ENCODE results near the gene MSN.
"Not testable (repeated sequence)": the region's sequence is repeated elsewhere in the genome, so short reads cannot be mapped to it uniquely, and the experiment has no call there.

MSN gene

DNA sequence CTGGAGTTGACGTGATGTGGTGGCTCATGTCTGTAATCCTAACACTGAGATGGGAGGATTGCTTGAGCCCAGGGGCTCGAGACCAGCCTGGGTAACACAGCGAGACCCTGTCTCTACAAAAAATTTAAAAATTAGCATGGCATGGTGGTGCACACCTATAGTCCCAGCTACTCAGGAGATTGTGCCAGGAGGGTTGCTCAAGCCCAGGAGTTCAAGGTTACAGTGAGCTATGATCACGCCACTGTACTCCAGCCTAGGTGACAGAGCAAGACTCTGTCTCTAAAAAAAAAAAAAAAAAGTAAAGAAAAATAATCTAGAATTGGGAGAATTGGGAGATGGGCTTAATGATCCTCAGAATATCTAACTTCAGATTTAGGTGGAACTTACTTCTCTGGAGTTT is 51.1 kb downstream of the MSN start:
- DNase-seq (ENCODE audit: low read depth in 2 of 2) = no peak

DNA sequence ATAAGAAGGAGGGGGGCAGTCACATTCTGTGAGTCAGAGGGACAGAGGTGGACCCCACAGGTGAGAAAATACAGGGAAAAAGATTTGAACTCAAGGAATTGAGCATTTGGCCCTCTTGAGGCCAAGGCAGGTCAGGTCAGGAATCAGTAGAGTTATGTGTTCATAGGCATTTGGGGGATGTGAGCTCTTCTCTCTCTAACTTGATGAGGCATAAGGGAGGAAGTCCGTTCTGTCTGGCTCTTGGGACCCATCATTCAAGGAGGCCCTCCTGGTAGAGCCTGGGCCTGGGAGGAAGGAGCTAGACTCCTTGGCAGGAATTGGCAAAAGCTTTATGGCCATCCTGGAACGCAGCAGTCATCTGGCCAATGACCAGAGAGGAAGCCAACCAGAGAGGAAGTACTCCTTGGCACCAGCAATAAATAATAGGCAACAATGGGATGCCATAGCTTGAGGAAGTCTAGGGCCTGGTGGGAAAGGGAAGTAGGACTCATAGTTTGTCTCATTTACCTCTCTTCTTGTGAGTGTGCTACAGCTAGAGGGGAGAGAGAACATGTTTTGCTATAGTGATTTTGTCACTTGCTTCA is 53.0 kb downstream of the MSN start:
- DNase-seq (ENCODE audit: low read depth in 2 of 2) = no peak

DNA sequence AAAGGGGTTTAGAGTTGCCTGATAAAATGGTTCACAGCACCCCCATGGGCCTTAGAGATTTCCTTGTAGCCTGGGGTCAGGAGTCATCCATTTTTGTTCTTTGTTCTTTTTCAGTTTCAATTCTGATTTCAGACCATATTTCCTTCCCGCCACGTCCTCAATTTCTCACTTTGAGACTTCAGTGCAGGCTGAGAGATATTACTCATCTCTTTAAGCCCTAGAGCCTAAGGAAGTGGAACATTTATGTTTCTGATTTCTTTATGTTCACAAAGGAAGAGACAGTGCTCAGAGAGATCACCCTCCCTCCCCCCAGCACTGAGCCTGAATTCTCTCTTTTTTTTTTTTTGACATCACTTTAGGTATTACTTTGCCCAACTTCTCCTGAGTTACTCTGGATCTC is 56.3 kb downstream of the MSN start:
- peak; percentile 7 to 19 for DNase-seq (ENCODE audit: low read depth in 2 of 2)

DNA sequence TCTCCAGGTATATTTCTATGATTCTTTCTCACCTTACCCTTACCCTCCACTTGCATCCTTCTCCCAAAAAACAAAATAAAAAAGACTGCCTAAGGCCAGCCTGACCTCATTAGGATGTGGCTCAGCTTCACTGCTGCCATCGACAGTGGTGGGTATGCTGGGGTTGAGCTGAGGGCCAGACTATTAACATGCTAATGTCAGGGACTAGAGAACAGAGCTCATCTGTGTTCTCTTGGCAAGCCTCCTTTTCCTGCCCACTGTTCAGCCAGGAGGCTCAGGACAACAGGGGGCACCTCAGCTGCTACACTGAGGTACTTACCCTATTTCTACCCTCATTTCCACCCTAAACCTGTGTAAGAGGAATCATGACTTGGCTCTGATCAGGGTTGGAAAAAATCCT is 59.3 kb downstream of the MSN start:
- DNase-seq (ENCODE audit: low read depth in 2 of 2) = no peak

DNA sequence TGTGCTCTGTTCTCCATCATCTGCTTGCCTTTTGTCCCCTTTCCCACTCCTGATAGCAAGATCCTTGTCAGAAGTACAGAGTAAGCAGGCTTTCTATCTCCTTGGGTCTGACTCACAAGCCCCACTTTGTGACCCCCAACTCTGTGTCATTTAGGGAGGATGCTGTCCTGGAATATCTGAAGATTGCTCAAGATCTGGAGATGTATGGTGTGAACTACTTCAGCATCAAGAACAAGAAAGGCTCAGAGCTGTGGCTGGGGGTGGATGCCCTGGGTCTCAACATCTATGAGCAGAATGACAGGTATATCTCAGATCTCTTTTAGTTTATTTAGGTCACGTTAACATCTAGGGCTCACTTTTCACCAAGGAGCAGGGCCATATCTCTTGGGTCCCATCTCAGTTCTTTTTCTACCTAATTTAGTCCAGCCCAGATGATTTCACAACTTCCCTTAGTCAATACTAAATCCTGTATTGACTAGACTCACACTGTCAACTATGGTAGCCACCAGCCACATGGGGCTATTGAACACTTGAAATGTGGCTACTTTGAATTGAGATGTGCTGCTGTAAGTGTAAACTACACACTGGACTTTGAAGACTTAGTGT is 64.3 kb downstream of the MSN start:
- no peak for DNase-seq (ENCODE audit: low read depth in 2 of 2)

DNA sequence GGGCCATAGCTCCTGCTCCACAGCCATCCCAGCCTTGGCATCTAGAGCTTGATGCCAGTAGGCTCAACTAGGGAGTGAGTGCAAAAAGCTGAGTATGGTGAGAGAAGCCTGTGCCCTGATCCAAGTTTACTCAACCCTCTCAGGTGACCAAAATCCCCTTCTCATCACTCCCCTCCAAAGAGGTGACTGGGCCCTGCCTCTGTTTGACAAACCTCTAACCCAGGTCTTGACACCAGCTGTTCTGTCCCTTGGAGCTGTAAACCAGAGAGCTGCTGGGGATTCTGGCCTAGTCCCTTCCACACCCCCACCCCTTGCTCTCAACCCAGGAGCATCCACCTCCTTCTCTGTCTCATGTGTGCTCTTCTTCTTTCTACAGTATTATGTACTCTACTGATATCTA is 73.5 kb downstream of the MSN start:
- no peak for DNase-seq (ENCODE audit: low read depth in 2 of 2)

DNA sequence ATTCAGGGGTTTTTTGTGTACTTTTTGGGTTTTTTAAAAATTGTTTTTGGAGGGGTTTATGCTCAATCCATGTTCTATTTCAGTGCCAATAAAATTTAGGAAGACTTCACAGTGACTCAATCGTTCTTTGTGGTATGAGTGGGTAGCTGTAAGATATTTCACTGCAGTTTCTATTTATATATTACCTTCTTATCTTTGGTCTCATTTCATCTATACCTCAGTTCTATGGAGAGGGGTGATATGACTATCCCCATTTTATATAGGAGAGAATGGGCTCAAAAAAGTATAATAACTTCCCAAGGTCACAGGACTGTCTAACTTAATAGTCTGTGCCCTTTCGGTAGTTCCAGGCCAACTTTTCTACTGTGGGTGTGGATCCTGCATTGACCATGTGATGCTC is 74.4 kb downstream of the MSN start:
- no peak for DNase-seq (ENCODE audit: low read depth in 2 of 2)

DNA sequence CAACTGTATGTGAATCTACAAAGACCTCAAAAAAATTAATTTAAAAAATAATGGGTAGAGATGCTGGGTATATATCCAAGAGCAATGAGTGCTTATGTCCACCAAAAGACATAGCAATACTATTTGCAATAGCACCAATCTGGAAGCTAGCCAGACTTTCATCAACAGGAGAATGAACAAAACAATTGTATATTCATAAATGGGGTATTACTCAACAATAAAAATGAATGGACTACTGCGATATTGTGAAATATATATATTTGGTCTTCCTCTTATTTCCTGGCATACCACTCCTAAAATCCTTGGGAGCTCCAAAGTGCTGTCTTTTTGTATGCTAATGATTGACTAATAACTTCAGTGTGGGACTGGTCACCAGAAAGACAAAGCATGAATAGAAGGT is 77.5 kb downstream of the MSN start:
- DNase-seq (ENCODE audit: low read depth in 2 of 2) = no peak

DNA sequence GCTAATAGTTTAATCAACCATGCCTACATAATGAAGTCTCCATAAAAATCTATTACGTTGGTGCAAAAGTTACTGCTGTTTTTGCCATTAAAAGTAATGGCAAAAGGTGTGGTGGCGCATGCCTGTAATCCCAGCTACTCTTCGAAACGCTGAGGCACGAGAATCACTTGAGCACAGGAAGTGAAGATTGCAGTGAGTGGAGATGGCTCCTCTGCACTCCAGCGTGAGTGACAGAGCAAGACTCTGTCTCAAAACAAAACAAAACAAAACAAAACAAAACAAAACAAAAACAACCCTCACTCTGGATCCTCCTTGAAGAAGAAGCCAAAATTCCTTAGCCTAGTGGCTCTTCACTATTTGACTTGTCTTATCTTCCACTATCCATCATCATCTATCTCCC is 78.0 kb downstream of the MSN start:
- no peak for DNase-seq (ENCODE audit: low read depth in 2 of 2)

DNA sequence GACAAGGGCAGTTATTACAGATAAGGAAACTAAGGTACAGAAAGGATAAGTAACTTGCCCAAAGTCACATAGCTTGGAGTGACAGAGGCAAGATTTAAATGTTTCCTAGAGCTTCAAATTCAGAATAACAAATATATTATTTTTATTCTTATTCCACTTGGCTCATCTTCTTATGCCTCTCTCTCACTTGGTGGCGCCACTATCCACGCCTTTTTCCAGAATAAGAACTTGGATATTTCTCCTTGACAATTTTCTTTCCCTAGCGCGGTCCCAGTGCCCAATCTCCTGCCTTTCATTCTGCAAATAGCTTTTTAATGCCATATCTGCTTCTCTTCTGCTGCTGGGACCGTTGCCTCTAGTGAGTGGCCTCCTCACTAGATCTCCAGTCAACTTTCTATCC is 78.5 kb downstream of the MSN start:
- no peak for DNase-seq (ENCODE audit: low read depth in 2 of 2)

DNA sequence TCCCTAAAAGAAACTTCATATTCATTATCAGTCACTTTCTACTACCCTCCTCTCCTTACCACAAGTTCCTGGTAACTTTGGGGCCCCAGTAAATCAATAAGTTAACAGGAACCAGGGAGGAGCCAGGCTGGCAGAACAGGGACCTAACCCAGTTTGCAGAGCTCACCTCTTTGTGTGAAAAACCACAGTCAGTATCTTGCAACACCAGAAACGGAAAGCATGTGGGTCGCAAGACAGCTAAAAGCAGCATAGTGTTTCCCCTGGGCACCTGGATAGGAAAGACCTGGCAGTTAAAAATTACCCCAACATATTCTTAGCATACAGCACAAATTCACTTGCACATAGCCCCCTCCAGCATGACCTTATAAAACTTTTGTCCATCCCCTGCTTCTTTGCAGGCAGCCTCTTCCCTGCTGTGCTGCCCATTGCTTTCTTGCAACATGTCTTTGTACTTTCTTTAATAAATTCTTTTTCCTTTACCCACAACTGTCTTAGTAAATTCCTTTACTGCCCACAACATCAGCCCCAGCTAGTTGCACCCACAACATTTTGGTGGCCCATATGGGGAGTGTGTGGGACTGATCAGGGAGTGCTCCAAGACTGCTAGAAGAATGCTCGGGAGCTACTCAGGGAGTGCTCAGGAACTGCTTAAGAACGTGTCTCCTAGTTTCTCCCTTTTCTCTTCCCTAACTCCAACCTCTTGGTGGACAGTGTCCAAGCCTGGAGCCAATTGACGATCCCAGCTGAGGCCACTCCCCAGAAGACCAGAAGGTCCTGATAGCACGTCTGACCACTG is 83.4 kb downstream of the MSN start:
- DNase-seq (ENCODE audit: low read depth in 2 of 2) = peak; percentile 3 to 21

DNA sequence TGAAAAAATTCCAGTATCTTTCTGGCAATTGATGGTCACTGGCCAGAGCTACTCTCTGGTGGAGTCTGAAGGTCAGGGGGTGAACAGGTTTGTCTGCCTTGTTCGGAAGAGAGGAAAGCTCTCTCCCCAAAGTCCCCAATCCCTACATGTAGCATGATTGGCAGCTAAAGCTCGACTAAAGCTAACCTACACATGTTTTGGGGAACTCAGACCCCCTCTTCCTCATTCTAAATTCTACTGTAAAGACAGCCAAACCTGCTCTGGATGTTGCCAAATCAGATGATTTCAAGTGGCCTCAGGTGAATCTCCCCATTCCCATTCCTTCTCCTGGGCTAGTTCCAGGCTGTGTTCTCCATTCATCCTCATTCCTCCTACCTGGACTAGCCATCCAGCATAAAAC is 84.1 kb downstream of the MSN start:
- no peak for DNase-seq (ENCODE audit: low read depth in 2 of 2)

DNA sequence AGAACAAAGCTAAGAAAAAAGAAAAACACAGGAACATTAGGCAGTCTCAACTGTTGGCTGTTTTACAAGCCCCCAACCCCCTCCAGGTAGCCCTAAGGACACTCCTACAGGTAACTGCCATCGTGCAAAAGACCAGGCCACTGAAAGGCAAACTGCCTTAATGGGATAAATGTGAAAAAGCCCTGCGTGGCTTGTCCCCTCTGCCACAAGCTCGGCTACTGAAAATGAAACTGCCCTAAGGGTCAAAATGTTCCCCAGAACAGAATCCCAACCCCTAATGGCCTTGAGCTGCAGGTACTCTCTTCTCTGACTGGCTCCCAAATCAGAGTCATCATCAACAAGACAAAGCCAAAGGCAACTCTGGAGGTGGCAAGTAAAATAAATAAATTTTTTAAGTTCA is 84.8 kb downstream of the MSN start:
- DNase-seq (ENCODE audit: low read depth in 2 of 2) = no peak

DNA sequence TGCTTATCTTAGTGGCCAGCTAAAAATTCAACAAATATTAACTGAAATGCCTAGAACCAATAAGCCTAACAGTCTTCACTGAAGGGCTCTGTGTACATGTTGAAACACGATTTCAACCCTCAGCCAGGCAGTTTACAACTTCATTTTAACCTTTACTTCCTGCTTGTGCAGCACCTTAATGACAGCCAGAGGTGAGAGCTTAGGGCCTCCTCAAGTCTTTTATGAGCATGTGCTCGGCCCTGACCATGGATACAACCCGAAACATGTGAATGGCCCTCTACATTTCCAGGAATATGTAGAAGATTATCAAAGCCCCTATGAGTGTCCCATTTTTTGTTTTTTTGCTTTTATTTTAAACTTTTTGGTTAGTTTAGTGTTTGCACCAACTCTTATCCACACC is 88.3 kb downstream of the MSN start:
- no peak for DNase-seq (ENCODE audit: low read depth in 2 of 2)

DNA sequence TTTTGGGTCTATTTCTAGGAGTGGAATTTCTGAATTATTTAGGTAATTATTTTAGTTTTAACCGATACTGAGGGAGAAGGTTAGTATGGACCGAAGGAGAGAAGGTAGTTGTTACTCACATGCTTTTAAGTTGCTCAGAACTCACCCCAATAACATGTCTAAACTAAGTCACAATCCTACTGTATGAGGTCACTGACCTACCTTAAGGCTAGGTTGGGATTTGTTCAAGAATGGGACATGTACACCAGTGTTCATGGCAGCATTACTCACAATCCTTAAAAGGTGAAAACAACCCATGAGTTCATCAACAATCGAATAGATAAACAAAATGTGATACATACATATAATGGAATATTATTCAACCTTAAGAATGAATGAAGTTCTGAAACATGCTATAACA is 90.5 kb downstream of the MSN start:
- no peak for DNase-seq (ENCODE audit: low read depth in 2 of 2)

DNA sequence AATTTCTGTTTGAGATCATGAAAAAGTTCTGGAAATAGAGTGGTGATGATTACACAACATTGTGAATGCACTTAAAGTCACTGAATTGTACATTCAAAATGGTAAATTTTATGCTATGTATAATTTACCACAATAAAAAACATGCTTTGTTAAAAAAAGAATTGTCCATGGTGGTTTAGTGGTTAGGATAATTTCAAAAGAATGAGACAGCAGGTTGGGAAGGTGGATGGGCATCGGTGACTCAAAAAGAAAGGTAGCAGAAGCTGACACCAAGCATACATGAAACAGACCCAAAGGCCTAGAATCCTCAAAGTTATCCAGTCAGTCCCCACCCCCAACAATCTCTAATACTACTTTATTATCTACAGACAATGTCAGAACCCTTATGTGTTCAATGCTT is 91.1 kb downstream of the MSN start:
- DNase-seq (ENCODE audit: low read depth in 2 of 2) = no peak

DNA sequence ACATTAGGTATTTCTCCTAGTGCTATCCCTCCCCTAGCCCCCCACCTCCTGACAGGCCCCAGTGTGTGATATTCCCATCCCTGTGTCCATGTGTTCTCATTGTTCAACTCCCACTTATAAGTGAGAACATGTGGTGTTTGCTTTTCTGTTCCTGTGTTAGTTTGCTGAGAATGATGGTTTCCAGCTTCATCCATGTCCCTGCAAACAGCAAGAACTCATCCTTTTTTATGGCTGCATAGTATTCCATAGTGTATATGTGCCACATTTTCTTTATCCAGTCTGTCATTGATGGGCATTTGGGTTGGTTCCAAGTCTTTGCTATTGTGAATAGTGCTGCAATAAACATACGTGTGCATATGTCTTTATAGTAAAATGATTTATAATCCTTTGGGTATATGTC is 92.1 kb downstream of the MSN start:
- not testable (repeated sequence) for DNase-seq (ENCODE audit: low read depth in 2 of 2)

DNA sequence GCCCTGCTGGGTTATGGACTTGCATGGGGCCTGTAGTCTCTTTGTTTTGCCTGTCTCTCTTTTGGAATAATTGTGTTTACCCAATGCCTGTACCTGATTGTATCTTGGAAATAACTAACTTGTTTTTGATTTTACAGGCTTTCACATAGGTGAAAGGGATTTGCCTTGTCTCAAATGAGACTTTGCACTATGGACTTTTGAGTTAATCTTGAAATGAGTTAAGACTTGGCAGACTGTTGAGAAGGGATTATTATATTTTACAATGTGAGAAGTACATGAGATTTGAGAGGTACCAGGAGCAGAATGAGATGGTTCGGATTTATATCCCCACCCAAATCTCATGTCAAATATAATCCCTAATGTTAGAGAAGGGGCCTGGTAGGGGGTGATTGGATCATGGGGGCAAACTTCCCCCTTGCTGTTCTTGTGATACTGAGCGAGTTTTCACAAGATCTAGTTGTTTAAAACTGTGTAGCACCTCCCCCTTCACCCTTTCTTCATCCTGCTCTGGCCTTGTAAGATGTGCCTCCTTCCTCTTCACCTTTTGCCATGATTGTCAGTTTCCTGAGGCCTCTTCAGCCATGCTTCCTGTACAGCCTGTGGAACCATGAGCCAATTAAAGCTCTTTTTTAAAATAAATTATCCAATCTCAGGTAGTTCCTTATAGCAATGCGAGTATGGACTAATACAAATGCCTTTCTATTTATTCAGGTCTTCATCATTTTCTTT is 102.3 kb downstream of the MSN start:
- DNase-seq (ENCODE audit: low read depth in 2 of 2) = no peak

DNA sequence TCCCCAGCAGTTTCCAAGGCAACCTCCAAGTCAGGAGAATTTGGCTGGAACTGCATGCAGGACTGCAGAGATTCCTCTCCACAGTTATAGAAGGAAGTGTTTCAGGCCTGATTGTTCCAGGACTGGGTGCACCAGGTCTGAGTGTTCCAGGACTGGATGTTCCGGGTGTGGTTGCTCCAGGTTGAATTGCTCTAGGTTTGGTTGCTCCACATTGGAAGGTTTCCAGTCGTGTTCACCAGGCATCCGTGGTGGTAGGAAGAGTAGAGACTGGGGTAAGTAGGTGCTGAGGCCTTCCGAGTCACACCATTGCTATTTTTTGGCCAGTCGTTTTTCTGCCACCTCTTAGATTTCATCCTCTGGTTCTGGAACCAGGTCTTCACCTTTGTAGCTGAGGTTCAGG is 105.4 kb downstream of the MSN start:
- no peak for DNase-seq (ENCODE audit: low read depth in 2 of 2)

DNA sequence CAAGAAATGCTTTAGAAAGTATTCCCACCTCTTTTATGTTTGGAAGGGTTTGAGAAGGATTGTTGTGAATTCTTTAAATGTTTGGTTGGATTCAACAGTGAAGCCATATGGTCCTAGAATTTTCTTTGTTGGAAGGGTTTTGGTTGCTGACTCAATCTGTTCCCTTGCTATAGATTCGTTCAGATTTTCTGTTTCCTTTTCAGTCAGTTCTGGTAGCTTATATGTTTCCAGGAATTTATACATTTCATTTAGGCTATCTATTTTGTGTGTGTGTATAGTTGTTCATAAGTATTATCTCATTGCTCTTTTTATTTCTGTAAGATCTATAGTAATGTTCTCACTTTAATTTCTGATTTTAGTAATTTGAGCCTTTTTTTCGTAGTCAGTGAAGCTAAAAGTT is 114.4 kb downstream of the MSN start:
- no peak for DNase-seq (ENCODE audit: low read depth in 2 of 2)

DNA sequence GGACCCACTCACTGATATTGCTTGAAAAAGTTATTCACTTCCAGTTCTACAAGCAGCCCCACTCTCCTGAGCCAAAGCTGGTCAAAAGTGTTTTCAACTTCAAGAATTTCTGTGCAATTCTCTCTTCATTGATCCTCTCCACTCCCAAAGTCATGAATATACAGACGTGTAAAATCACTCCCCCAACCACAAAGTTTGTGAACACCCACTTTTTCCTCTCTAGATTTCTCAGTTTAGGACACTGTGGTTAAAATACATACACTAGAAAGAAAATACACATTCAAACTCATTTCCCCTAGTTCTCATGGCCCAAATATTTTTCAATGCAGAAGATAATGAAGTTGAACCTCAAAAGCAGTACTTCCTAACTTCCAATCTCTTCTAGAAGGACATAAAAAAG is 116.3 kb downstream of the MSN start:
- DNase-seq (ENCODE audit: low read depth in 2 of 2) = no peak

Data from activated CD4-positive, alpha-beta T cell treated with anti-CD3 and anti-CD28 coated beads for 24 hours (primary cell).